Thymus (tissue), 11 donors: ENCODE results near the gene KCNJ4. TPM values are rescaled to one million over a fixed set of nuclear protein-coding genes. Genes with fewer than 3 reads are reported as not detected.

Experiments used
- DNase-seq, 9 donors: peaks; one replicate each; pipeline ENCODE4 v3.0.0-alpha.2; 2013; ENCODE audit warnings: low spot score in 9 of 9, low read depth in 6 of 9, missing footprints in 1 of 9
- H3K27ac ChIP-seq, 2 donors: one replicate each; pipeline ENCODE4 v1.5.1; 2013; ENCODE audit warnings: control low read depth in 1 of 2, low read depth in 1 of 2, low read length in 1 of 2, mild to moderate bottlenecking in 1 of 2, moderate library complexity in 1 of 2
- H3K27me3 ChIP-seq, 2 donors: one replicate each; pipeline ENCODE4 v1.5.1; 2013; ENCODE audit warnings: low read length in 1 of 2; ENCODE audit not compliant: control insufficient read depth in 2 of 2, insufficient read depth in 1 of 2
- H3K36me3 ChIP-seq, 2 donors: one replicate each; pipeline ENCODE4 v1.5.1; 2013; ENCODE audit warnings: low read length in 1 of 2, mild to moderate bottlenecking in 1 of 2, moderate library complexity in 1 of 2; ENCODE audit not compliant: control insufficient read depth in 2 of 2, insufficient read depth in 2 of 2
- H3K4me1 ChIP-seq, 2 donors: one replicate each; pipeline ENCODE4 v1.5.1; 2013; ENCODE audit warnings: low read length in 2 of 2; ENCODE audit not compliant: control insufficient read depth in 2 of 2, insufficient read depth in 2 of 2
- H3K4me3 ChIP-seq, 2 donors: one replicate each; pipeline ENCODE4 v1.5.1; 2013; ENCODE audit warnings: low read length in 2 of 2, control low read depth in 1 of 2, mild to moderate bottlenecking in 1 of 2
- H3K9me3 ChIP-seq, 2 donors: one replicate each; pipeline ENCODE4 v1.5.1; 2013; ENCODE audit warnings: low read length in 1 of 2, mild to moderate bottlenecking in 1 of 2; ENCODE audit not compliant: control insufficient read depth in 2 of 2, insufficient read depth in 1 of 2
- WGBS: extraction: QIAGEN DNeasy Blood & Tissue Kit; methylation state at CpG from one replicate; pipeline ENCODE4 v1.1.7; 2013; 5-methylcytosine and 5-hydroxymethylcytosine counted together
- polyA plus RNA-seq: library from polyadenylated mRNA; stranded (reverse); fragments of 200-250 nt; gene quantifications from one replicate; pipeline ENCODE4 v1.2.3, GENCODE V29; 2013
- total RNA-seq: library from RNA; stranded (reverse); fragments of 120-200 nt; gene quantifications from one replicate; pipeline ENCODE4 v1.2.4, GENCODE V29; 2013
- donor health status: healthy.

KCNJ4 gene
- total and polyA plus RNA-seq, 2 donors = 0.32 to 0.66 TPM

GRCh38 chr22:38456841-38457699 is 2.1 kb upstream of the KCNJ4 start:
- WGBS = 92% methylated on average over 14 of the region's 14 CpGs
- Histone ChIP-seq H3K27me3 (peaks cover 0 to 84% of the 10 kb centered on the region in 2 donors), H3K4me3 (no peak overlapping the region)

GRCh38 chr22:38456272-38456835 is 1.4 kb upstream of the KCNJ4 start:
- H3K27me3 ChIP-seq = peaks cover 0 to 84% of the 10 kb centered on the region in 2 donors
- H3K36me3 ChIP-seq = no peaks in the 10 kb centered on the region
- no peak for DNase-seq
- peaks cover 37 to 54% of the 10 kb centered on the region in 2 donors for H3K4me1 ChIP-seq
- peak overlapping the region in 1 of 2 donors; percentile 64 for H3K4me3 ChIP-seq
- H3K27ac ChIP-seq = no peak overlapping the region
- H3K9me3 ChIP-seq = peaks cover 0 to 3% of the 10 kb centered on the region in 2 donors
- 46% methylated on average over 17 of the region's 17 CpGs for WGBS

More at GRCh38 chr22:38456841-38457699, 2.1 kb upstream of the KCNJ4 start:
- H3K9me3 ChIP-seq = peaks cover 0 to 5% of the 10 kb centered on the region in 2 donors
- peaks cover 42 to 61% of the 10 kb centered on the region in 2 donors for H3K4me1 ChIP-seq
- no peaks in the 10 kb centered on the region for H3K36me3 ChIP-seq
- no peak overlapping the region for H3K27ac ChIP-seq
- DNase-seq = no peak

GRCh38 chr22:38455530-38456271 is 702 bp upstream of the KCNJ4 start:
- under 1% methylated on average over 90 of the region's 90 CpGs for WGBS
- Histone ChIP-seq H3K4me1 (peaks cover 31 to 47% of the 10 kb centered on the region in 2 donors), H3K27me3 (peaks cover 0 to 85% of the 10 kb centered on the region in 2 donors)

GRCh38 chr22:38454353-38455075 is 485 bp downstream of the KCNJ4 start:
- H3K9me3 ChIP-seq = peaks cover 0 to 3% of the 10 kb centered on the region in 2 donors
- DNase-seq = peak in 5 of 9 donors; percentile 47 to 82 (median 63)
- peaks cover 23 to 35% of the 10 kb centered on the region in 2 donors for H3K4me1 ChIP-seq
- peaks cover 0 to 88% of the 10 kb centered on the region in 2 donors for H3K27me3 ChIP-seq
- WGBS = 2% methylated on average over 67 of the region's 67 CpGs
- no peaks in the 10 kb centered on the region for H3K36me3 ChIP-seq
- peak overlapping the region; percentile 19 to 64 for H3K4me3 ChIP-seq
- H3K27ac ChIP-seq = no peak overlapping the region

More at GRCh38 chr22:38455530-38456271, 702 bp upstream of the KCNJ4 start:
- peak in 5 of 9 donors; percentile 52 to 81 (median 60) for DNase-seq
- no peaks in the 10 kb centered on the region for H3K36me3 ChIP-seq
- peak overlapping the region in 1 of 2 donors; percentile 64 for H3K4me3 ChIP-seq
- H3K27ac ChIP-seq = no peak overlapping the region
- peaks cover 0 to 3% of the 10 kb centered on the region in 2 donors for H3K9me3 ChIP-seq

- Histone ChIP-seq H3K27me3 (peaks cover 0 to 90% of the 10 kb centered on the region in 2 donors), H3K36me3 (no peaks in the 10 kb centered on the region), H3K4me1 (peaks cover 21 to 30% of the 10 kb centered on the region in 2 donors), H3K9me3 (peaks cover 0 to 3% of the 10 kb centered on the region in 2 donors), H3K4me3 (peak overlapping the region; percentile 19 to 64), H3K27ac (no peak overlapping the region)
- 30% methylated on average over 3 of the region's 3 CpGs for WGBS
- no peak for DNase-seq
Measured at GRCh38 chr22:38453996-38454352, 1.0 kb downstream of the KCNJ4 start.

- DNase-seq = no peak
- H3K27me3 ChIP-seq = peaks cover 0 to 92% of the 10 kb centered on the region in 2 donors
- WGBS = 96% methylated on average over 11 of the region's 11 CpGs
Measured at GRCh38 chr22:38453066-38453672, 1.8 kb downstream of the KCNJ4 start.

GRCh38 chr22:38452373-38453065 is 2.5 kb downstream of the KCNJ4 start:
- peaks cover 0 to 3% of the 10 kb centered on the region in 2 donors for H3K9me3 ChIP-seq
- no peak for DNase-seq
- 77% methylated on average over 25 of the region's 25 CpGs for WGBS
- H3K4me1 ChIP-seq = peaks cover 21 to 28% of the 10 kb centered on the region in 2 donors
- no peak overlapping the region for H3K27ac ChIP-seq
- no peak overlapping the region for H3K4me3 ChIP-seq
- H3K36me3 ChIP-seq = no peaks in the 10 kb centered on the region
- H3K27me3 ChIP-seq = peaks cover 0 to 90% of the 10 kb centered on the region in 2 donors

More at GRCh38 chr22:38453066-38453672, 1.8 kb downstream of the KCNJ4 start:
- Histone ChIP-seq H3K9me3 (peaks cover 0 to 3% of the 10 kb centered on the region in 2 donors), H3K36me3 (no peaks in the 10 kb centered on the region), H3K4me1 (peaks cover 21 to 28% of the 10 kb centered on the region in 2 donors), H3K27ac (no peak overlapping the region), H3K4me3 (no peak overlapping the region)

GRCh38 chr22:38451864-38452263 is 3.1 kb downstream of the KCNJ4 start:
- Histone ChIP-seq H3K27me3 (peaks cover 0 to 89% of the 10 kb centered on the region in 2 donors), H3K36me3 (peaks cover 0 to 3% of the 10 kb centered on the region in 2 donors), H3K9me3 (peaks cover 0 to 3% of the 10 kb centered on the region in 2 donors), H3K4me1 (peaks cover 21 to 27% of the 10 kb centered on the region in 2 donors), H3K27ac (no peak overlapping the region), H3K4me3 (no peak overlapping the region)
- DNase-seq = no peak
- WGBS = 94% methylated on average over 4 of the region's 4 CpGs
